ENCODE measurements around the gene CFAP47.

GRCh38 chrX:36336751-36337150 is 417.2 kb downstream of the CFAP47 start:
- TF ChIP-seq, protein P1, sequence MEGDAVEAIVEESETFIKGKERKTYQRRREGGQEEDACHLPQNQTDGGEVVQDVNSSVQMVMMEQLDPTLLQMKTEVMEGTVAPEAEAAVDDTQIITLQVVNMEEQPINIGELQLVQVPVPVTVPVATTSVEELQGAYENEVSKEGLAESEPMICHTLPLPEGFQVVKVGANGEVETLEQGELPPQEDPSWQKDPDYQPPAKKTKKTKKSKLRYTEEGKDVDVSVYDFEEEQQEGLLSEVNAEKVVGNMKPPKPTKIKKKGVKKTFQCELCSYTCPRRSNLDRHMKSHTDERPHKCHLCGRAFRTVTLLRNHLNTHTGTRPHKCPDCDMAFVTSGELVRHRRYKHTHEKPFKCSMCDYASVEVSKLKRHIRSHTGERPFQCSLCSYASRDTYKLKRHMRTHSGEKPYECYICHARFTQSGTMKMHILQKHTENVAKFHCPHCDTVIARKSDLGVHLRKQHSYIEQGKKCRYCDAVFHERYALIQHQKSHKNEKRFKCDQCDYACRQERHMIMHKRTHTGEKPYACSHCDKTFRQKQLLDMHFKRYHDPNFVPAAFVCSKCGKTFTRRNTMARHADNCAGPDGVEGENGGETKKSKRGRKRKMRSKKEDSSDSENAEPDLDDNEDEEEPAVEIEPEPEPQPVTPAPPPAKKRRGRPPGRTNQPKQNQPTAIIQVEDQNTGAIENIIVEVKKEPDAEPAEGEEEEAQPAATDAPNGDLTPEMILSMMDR (IDR thresholded peaks at IDR 0.05; ENCODE audit: extremely low read depth in 1 of 2, insufficient read depth in 1 of 2, low read depth in 1 of 2, low read length in 2 of 2), result no peak
- no peak for TF ChIP-seq POLR2AphosphoS5 (IDR thresholded peaks at IDR 0.05; ENCODE audit: insufficient read depth, low read depth, low read length)
